ENCODE results near the gene LINGO1. TPM values are rescaled to one million over a fixed set of nuclear protein-coding genes. Genes with fewer than 3 reads are reported as not detected.

The LINGO1 gene
- total RNA-seq, 6 experiments from 2014 or later = 0.09 to 0.11 TPM; not detected in 4

DNA sequence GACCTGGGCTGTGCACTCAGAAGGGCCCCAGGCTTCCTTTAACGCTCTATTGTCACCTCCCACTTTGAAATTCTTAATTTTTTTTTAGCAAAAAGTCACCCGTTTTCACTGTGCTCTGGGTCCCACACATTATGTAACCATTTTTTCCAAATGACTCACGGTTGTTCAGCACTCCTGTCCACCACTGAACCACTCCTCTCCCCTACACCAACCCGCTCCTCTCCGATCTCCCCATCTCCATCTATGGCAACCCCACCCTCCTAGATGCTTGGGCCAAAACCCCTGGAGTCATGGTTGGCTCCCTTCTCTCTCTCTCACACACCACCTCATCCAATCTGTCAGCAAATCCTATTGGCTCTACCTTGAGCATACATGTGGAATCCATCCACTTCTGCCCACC, 41.2 kb upstream of the LINGO1 start:
- Mint-ChIP-seq H3K4me1 (ENCODE audit: low read depth) (no peaks in the 10 kb centered on the region), H3K36me3 (ENCODE audit: low read depth) (no peaks in the 10 kb centered on the region), H3K27me3 (ENCODE audit: insufficient read depth) (peaks cover 40% of the 10 kb centered on the region), H3K4me3 (no peak overlapping the region), H3K9me3 (no peaks in the 10 kb centered on the region), H3K27ac (no peak overlapping the region)
- TF ChIP-seq, protein P1, sequence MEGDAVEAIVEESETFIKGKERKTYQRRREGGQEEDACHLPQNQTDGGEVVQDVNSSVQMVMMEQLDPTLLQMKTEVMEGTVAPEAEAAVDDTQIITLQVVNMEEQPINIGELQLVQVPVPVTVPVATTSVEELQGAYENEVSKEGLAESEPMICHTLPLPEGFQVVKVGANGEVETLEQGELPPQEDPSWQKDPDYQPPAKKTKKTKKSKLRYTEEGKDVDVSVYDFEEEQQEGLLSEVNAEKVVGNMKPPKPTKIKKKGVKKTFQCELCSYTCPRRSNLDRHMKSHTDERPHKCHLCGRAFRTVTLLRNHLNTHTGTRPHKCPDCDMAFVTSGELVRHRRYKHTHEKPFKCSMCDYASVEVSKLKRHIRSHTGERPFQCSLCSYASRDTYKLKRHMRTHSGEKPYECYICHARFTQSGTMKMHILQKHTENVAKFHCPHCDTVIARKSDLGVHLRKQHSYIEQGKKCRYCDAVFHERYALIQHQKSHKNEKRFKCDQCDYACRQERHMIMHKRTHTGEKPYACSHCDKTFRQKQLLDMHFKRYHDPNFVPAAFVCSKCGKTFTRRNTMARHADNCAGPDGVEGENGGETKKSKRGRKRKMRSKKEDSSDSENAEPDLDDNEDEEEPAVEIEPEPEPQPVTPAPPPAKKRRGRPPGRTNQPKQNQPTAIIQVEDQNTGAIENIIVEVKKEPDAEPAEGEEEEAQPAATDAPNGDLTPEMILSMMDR (IDR thresholded peaks at IDR 0.05) = no peak
- DNase-seq = no peak

DNA sequence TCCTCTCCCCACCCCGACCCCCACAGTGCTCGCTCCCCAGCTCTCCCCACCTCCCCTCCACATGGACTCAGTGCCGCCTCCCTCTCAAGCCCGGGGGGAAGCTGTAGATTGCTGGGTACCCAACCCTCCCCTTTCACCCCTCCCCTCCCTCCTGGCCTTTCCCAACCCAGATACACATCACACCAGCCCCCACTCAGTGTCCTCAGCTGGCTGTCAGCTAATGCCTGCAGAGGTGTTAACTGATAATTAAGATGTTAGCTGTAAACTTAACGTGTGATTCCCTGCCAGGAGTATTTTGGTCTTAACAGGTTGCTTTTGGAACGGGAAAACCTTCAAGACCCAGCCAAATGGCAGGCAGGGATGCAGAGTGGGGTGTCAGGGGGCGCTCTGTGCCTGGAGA, 39.4 kb upstream of the LINGO1 start:
- H3K27ac Mint-ChIP-seq = no peak overlapping the region
- no peaks in the 10 kb centered on the region for H3K4me1 Mint-ChIP-seq (ENCODE audit: low read depth)

DNA sequence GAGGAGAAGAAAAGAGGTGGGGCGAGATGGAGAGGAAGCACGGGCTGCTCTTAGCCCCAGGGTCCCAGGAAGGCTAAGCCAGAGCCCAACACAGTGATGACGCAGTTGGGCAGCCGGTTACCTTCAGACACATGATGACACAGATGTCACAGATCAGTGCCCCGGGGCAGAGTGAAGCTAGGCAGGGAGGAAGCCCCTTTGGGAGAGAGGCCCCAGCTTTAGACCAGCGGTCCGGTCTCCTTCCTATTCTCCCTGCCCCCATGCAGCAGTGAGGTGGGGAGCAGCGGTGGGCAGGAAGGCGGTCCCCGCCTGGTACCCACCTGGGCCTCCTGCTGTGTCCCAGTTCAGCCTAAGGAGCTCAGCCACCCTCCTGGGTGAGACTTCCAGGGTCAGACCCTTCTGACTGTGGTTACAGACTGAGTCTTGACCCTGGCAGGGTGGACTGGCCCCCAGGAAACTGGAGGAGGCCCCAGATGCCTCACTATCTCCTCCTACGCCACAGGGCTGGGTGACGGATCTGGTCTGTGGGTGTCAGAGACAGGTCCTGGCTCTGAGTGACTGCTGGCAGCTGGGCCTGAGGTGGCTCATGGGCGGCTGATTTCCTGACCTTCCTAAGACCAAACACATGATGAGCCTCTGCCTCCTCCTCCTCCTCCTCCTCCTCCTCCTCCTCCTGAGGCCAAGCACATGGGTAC, 38.8 kb upstream of the LINGO1 start:
- H3K9me3 Mint-ChIP-seq = no peaks in the 10 kb centered on the region
- no peaks in the 10 kb centered on the region for H3K4me1 Mint-ChIP-seq (ENCODE audit: low read depth)
- no peak overlapping the region for H3K27ac Mint-ChIP-seq
- TF ChIP-seq, protein P1 (IDR thresholded peaks at IDR 0.05) = no peak
- no peak for DNase-seq
- H3K4me3 Mint-ChIP-seq = no peak overlapping the region
- H3K27me3 Mint-ChIP-seq (ENCODE audit: insufficient read depth) = peaks cover 37% of the 10 kb centered on the region
- H3K36me3 Mint-ChIP-seq (ENCODE audit: low read depth) = no peaks in the 10 kb centered on the region

More for the DNA sequence above, 39.4 kb upstream of the LINGO1 start:
- peaks cover 35% of the 10 kb centered on the region for H3K27me3 Mint-ChIP-seq (ENCODE audit: insufficient read depth)
- H3K4me3 Mint-ChIP-seq = no peak overlapping the region
- H3K36me3 Mint-ChIP-seq (ENCODE audit: low read depth) = no peaks in the 10 kb centered on the region
- TF ChIP-seq, protein P1 (IDR thresholded peaks at IDR 0.05) = no peak
- DNase-seq = no peak
- H3K9me3 Mint-ChIP-seq = no peaks in the 10 kb centered on the region

DNA sequence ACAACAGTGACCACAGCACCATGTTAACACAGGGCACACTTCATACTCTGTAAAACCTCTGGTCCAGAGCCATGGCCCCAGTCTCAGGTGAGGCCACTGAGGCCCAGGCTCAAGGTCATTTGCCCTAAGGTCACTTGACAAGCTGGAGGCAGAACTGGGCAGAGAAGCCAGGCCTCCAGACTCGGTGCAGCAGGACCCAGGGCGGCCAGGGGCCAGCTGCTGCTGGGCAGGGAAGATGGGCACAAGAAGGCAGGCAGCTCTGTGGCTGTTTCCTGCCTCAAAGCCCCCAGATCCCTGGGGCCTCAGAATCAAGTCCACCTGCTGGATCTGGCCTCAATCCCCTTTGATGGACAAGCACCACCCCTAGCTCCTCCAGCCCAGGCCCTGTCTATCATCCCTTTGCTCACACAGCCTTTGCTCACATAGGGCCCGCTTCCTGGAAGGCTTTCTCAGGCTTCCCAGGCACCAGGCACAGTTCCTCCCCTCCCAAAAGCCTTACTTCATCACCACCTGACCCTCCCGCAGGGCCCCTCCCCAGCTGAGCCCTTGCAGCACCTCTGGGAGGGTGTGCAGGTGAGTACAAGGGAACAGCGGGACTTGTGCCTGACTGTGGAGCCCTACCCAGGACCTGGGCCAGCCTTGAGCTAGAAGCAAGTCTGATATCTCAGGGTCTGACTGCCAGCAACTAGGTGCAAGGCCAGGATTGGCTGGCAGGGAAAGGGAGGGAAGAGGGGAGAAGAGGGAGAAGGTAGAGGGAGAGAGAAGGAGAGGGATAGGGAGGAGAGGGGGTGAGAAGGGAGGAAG, 38.0 kb upstream of the LINGO1 start:
- Mint-ChIP-seq H3K36me3 (ENCODE audit: low read depth) (no peaks in the 10 kb centered on the region), H3K9me3 (no peaks in the 10 kb centered on the region), H3K4me1 (ENCODE audit: low read depth) (no peaks in the 10 kb centered on the region), H3K27ac (no peak overlapping the region), H3K4me3 (no peak overlapping the region), H3K27me3 (ENCODE audit: insufficient read depth) (peaks cover 41% of the 10 kb centered on the region)
- DNase-seq = no peak
- TF ChIP-seq, protein P1 (IDR thresholded peaks at IDR 0.05) = no peak

- Mint-ChIP-seq H3K4me3 (no peak overlapping the region), H3K27me3 (ENCODE audit: insufficient read depth) (peaks cover 38% of the 10 kb centered on the region), H3K9me3 (no peaks in the 10 kb centered on the region), H3K4me1 (ENCODE audit: low read depth) (no peaks in the 10 kb centered on the region), H3K36me3 (ENCODE audit: low read depth) (no peaks in the 10 kb centered on the region), H3K27ac (no peak overlapping the region)
- TF ChIP-seq, protein P1 (IDR thresholded peaks at IDR 0.05) = no peak
- no peak for DNase-seq
These were observed 37.2 kb upstream of the LINGO1 start for GRCh38 chr15:77669896-77670295.
